PC-3 (cell line): ENCODE measurements around the gene ALG14.

ENCODE experiments used
- CTCF ChIP-seq: fragments of 300-600 bp; sonication (generic); conservative IDR thresholded peaks from 2 replicates; pipeline ENCODE4 v1.5.1; 2017; ENCODE audit warnings: antibody characterized with exemption, low read depth, mild to moderate bottlenecking, low read length
- EZH2 ChIP-seq: fragments of 300-600 bp; sonication (generic); IDR thresholded peaks from one replicate; pipeline ENCODE4 v1.6.1; 2017; ENCODE audit warnings: antibody characterized with exemption, mild to moderate bottlenecking, low read length; ENCODE audit not compliant: unreplicated experiment

DNA sequence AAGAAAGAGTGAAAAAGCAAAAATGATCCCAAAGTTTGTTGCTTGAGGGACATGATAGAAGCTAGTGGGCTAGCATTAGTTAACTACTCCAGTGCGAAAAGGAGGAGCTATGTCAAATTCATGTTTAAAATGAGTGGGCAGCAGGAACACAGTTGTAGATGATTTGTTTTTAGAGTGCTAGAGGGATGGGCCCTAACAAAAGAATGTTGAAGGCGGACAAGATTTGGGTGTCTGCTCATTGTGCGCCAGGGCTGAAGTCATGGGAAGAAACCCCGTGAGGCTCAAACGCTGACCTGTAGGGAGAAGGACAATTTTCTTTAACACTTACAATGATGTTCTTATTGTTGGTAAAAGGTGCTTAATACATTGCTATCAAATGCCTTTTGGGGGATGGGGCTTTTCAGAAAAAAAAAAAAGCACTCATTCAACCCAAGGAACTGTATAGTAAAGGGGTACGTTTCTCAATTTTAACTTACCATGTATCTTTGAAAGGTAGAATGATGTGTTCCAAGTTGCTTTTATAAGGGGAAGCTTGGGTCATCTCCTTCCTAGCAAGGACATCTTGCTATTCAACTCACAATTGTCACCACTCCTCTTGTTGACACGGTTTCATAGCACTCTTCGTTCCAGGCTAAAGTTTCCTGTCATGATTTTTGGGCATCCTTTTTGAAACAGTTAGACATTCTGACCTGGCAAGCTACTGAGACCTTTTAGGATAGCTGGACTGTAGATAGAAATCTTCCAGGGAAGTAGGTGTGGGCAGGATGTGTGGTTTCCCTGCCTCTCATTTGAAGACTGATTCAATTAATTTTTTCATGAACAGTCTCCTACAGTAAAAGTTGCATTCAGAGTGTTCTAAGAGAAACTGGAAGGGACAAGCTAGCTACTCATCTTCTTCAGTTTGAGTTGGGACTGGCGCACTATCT lies 92.8 kb downstream of the ALG14 start:
- TF ChIP-seq CTCF: no peak
- no peak for TF ChIP-seq EZH2
